SK-N-SH (cell line): ENCODE measurements around the gene PPME1. TPM values are rescaled to one million over a fixed set of nuclear protein-coding genes. Genes with fewer than 3 reads are reported as not detected.

Source experiments
- CTCF ChIA-PET: fragments of 300-600, 350-600 bp; formaldehyde crosslinking; extraction: SDS; loops from one replicate; lab custom pipeline; 2021; lab: Yijun Ruan, JAX
- POLR2A ChIA-PET: fragments of 350-600 bp; sonication (Branson Sonifier 250); formaldehyde crosslinking; extraction: SDS; loops from one replicate; lab custom pipeline; 2020; ENCODE audit warnings: antibody characterized with exemption, inconsistent platforms; lab: Yijun Ruan, JAX
- DNase-seq: peaks from one replicate; pipeline ENCODE4 v3.0.0; 2012
- H2AFZ ChIP-seq: fragments of 200-600 bp; sonication (generic); 2 replicates; pipeline ENCODE4 v1.8.1; 2016; ENCODE audit warnings: antibody characterized with exemption, mild to moderate bottlenecking, low read depth
- H3F3A ChIP-seq: fragments of 200-600 bp; sonication (generic); replicated peaks from 2 replicates; pipeline ENCODE3; 2016; ENCODE audit warnings: antibody characterized with exemption, mild to moderate bottlenecking; ENCODE audit not compliant: insufficient read depth
- H3K27ac ChIP-seq, 2 experiments: fragments of 200-500 bp in 1 of 2; fragments of 200-600 bp in 1 of 2; sonication (Bioruptor generic) in 1 of 2; sonication (generic), shearing (Covaris generic) in 1 of 2; 2 replicates each; pipeline versions ENCODE4 v1.5.1 to v1.6.1; 2014 to 2016; ENCODE audit warnings: low read depth in 2 of 2, inconsistent platforms in 1 of 2, low read length in 1 of 2, mild to moderate bottlenecking in 1 of 2, mixed read lengths in 1 of 2
- H3K27me3 ChIP-seq: fragments of 200-600 bp; sonication (generic), shearing (Covaris generic); 2 replicates; pipeline ENCODE4 v1.6.1; 2016; ENCODE audit warnings: mixed run types; ENCODE audit not compliant: insufficient read depth
- H3K36me3 ChIP-seq, 2 experiments: fragments of 200-500 bp in 1 of 2; fragments of 200-600 bp in 1 of 2; sonication (Bioruptor generic) in 1 of 2; sonication (generic) in 1 of 2; replicated peaks in 1 of 2; 2 replicates each; pipeline versions ENCODE3 to v1.5.1; 2014 to 2016; ENCODE audit warnings: low read length in 1 of 2, mild to moderate bottlenecking in 1 of 2; ENCODE audit not compliant: insufficient read depth in 2 of 2, control insufficient read depth in 1 of 2
- H3K4me1 ChIP-seq, 2 experiments: fragments of 200-500 bp in 1 of 2; fragments of 200-600 bp in 1 of 2; sonication (Bioruptor generic) in 1 of 2; sonication (generic), shearing (Covaris generic) in 1 of 2; 2 replicates each; pipeline versions ENCODE4 v1.5.1 to v1.6.1; 2014 to 2016; ENCODE audit warnings: low read depth in 1 of 2, low read length in 1 of 2, mixed run types in 1 of 2; ENCODE audit not compliant: insufficient read depth in 2 of 2, control insufficient read depth in 1 of 2
- H3K4me2 ChIP-seq: fragments of 200-600 bp; sonication (generic), shearing (Covaris generic); 2 replicates; pipeline ENCODE4 v1.6.1; 2017; ENCODE audit warnings: mixed run types
- H3K4me3 ChIP-seq, 2 experiments: fragments of 200-500 bp in 1 of 2; fragments of 200-600 bp in 1 of 2; sonication (Bioruptor generic) in 1 of 2; sonication (generic), shearing (Covaris generic) in 1 of 2; 2 replicates each; pipeline versions ENCODE4 v1.5.1 to v1.8.1; 2014 to 2016; ENCODE audit warnings: low read depth in 2 of 2, inconsistent platforms in 1 of 2, low read length in 1 of 2, mild to moderate bottlenecking in 1 of 2, mixed read lengths in 1 of 2, moderate library complexity in 1 of 2
- H3K79me2 ChIP-seq: fragments of 200-600 bp; sonication (generic); 2 replicates; pipeline ENCODE4 v1.8.1; 2017; ENCODE audit warnings: mild to moderate bottlenecking; ENCODE audit not compliant: insufficient read depth
- H3K9ac ChIP-seq: fragments of 200-600 bp; sonication (generic); 2 replicates; pipeline ENCODE4 v1.6.1; 2017; ENCODE audit warnings: mixed run types
- H3K9me2 ChIP-seq: fragments of 200-600 bp; sonication (generic); 2 replicates; pipeline ENCODE4 v1.6.1; 2017; ENCODE audit warnings: mixed run types
- H3K9me3 ChIP-seq: fragments of 200-600 bp; sonication (generic); 2 replicates; pipeline ENCODE4 v1.6.1; 2017; ENCODE audit warnings: mixed run types, mild to moderate bottlenecking, moderate library complexity
- H4K20me1 ChIP-seq: fragments of 200-600 bp; sonication (generic); 2 replicates; pipeline ENCODE4 v1.6.1; 2017; ENCODE audit warnings: mild to moderate bottlenecking, mixed run types; ENCODE audit not compliant: insufficient read depth
- CHD2 ChIP-seq: fragments of 150-350 bp; IDR thresholded peaks from 2 replicates; pipeline ENCODE4 v1.6.1; 2018; ENCODE audit warnings: low read length; ENCODE audit not compliant: partially characterized antibody
- EZH2phosphoT487 ChIP-seq: fragments of 200-600 bp; sonication (generic); IDR thresholded peaks from 2 replicates; pipeline ENCODE4 v1.6.1; 2017; ENCODE audit warnings: low read depth, mixed run types, mild to moderate bottlenecking, antibody characterized with exemption, moderate library complexity, borderline replicate concordance
- FOXJ3 ChIP-seq: sonication (generic); formaldehyde crosslinking; IDR thresholded peaks from 2 replicates; pipeline ENCODE4 v1.5.1; 2020; ENCODE audit warnings: mild to moderate bottlenecking, missing genetic modification reagents
- JUND ChIP-seq: IDR thresholded peaks from 2 replicates; pipeline ENCODE4 v1.4.0; 2012
- MXI1 ChIP-seq: IDR thresholded peaks from 2 replicates; pipeline ENCODE4 v1.6.1; 2012; ENCODE audit warnings: mild to moderate bottlenecking, low read depth, low read length, improper control_type of control experiment
- NRF1 ChIP-seq: IDR thresholded peaks from 2 replicates; pipeline ENCODE4 v1.6.1; 2012; ENCODE audit warnings: low read depth, mild to moderate bottlenecking, low read length
- PBX3 ChIP-seq: IDR thresholded peaks from 2 replicates; pipeline ENCODE4; 2012
- RAD21 ChIP-seq: IDR thresholded peaks from 2 replicates; pipeline ENCODE4 v1.6.1; 2012; ENCODE audit warnings: mild to moderate bottlenecking, low read length
- RXRA ChIP-seq: IDR thresholded peaks from 2 replicates; pipeline ENCODE4 v1.4.0; 2012; ENCODE audit warnings: low read depth, mild to moderate bottlenecking, borderline replicate concordance
- TAF1 ChIP-seq: IDR thresholded peaks from 2 replicates; pipeline ENCODE4 v1.6.1; 2012; ENCODE audit warnings: low read depth, mild to moderate bottlenecking, low read length, moderate library complexity, borderline replicate concordance
- TCF12 ChIP-seq: IDR thresholded peaks from 2 replicates; pipeline ENCODE4 v1.4.0; 2012
- TEAD4 ChIP-seq: IDR thresholded peaks from 2 replicates; pipeline ENCODE4 v1.4.0; 2012; ENCODE audit warnings: mild to moderate bottlenecking, borderline replicate concordance; ENCODE audit not compliant: insufficient read depth
- USF2 ChIP-seq: fragments of 150-350 bp; IDR thresholded peaks from 2 replicates; pipeline ENCODE4 v1.6.1; 2017; ENCODE audit warnings: antibody characterized with exemption, low read length, low read depth, borderline replicate concordance
- YY1 ChIP-seq: IDR thresholded peaks from 2 replicates; pipeline ENCODE4 v1.4.0; 2012; ENCODE audit warnings: low read depth, mild to moderate bottlenecking
- ZBTB33 ChIP-seq: IDR thresholded peaks from 2 replicates; pipeline ENCODE4 v1.4.0; 2012; ENCODE audit warnings: low read depth, borderline replicate concordance
- WGBS: methylation state at CpG from one replicate; pipeline ENCODE4 v1.1.6; 2017; ENCODE audit warnings: low lambda C conversion rate; 5-methylcytosine and 5-hydroxymethylcytosine counted together
- polyA plus RNA-seq, 3 experiments: library from polyadenylated mRNA; depleted of rRNA; stranded (reverse); fragments of >200 nt; gene quantifications; 2 replicates each; pipeline ENCODE4 v1.2.3, GENCODE V29; 2012

Gene PPME1
- polyA plus RNA-seq, 1 of the 3 experiments (the other 2 are of a cell fraction): 107 TPM

- Histone ChIP-seq H3K4me3 (no peak overlapping the region), H4K20me1 (no peaks in the 10 kb centered on the region), H3K4me1 (peaks cover 2 to 32% of the 10 kb centered on the region in 2 experiments), H3K4me2 (no peak overlapping the region), H3K36me3 (no peaks in the 10 kb centered on the region), H3F3A (peaks cover 39% of the 10 kb centered on the region), H3K27ac (no peak overlapping the region), H3K9me2 (no peaks in the 10 kb centered on the region), H2AFZ (no peak overlapping the region), H3K79me2 (no peaks in the 10 kb centered on the region), H3K9me3 (no peaks in the 10 kb centered on the region), H3K27me3 (no peaks in the 10 kb centered on the region), H3K9ac (no peak overlapping the region)
- TF ChIP-seq FOXJ3 (CRISPR knock-in tag) (no peak), NRF1 (no peak), EZH2phosphoT487 (no peak), TCF12 (no peak), CHD2 (no peak), ZBTB33 (no peak), YY1 (no peak), TEAD4 (no peak), MXI1 (no peak), RAD21 (no peak), JUND (no peak), TAF1 (no peak)
- DNase-seq: no peak
- ChIA-PET POLR2A (no interaction called here), CTCF (no interaction called here)
Observed at GRCh38 chr11:74280494-74280893, 109.4 kb downstream of the PPME1 start.

DNA sequence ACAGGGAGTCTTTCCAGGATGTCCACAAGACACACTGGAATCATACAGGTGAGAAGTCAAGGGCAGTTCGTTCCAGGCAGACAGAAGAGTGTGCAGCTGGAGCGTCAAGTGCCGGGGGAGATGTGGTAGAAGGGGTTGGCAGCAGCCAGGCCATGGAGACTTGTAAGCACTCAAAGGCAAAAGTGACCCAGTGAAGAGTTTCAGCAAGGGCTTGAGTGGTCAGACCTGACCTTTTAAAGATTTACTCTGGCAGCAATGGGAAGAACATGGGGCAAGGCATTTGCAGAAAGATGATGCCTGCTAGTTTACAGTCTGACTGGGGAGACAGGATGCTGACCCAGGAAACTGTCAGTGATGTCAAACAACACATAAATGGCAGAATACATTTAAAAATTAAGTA is 111.3 kb downstream of the PPME1 start:
- POLR2A ChIA-PET: no interaction called here
- no peak for TF ChIP-seq USF2
- TF ChIP-seq PBX3: no peak
- no peak for TF ChIP-seq RXRA
- TF ChIP-seq, all 33 proteins: peak for 0
- Histone ChIP-seq H3K9me3 (no peaks in the 10 kb centered on the region), H3K9me2 (no peaks in the 10 kb centered on the region), H3K4me3 (no peak overlapping the region), H2AFZ (no peak overlapping the region), H3K27ac (0 out of 4 replicates have a peak overlapping the region, but pooled peaks of 1 of the 2 experiments have one; percentile 17), H3K79me2 (no peaks in the 10 kb centered on the region), H3K36me3 (no peaks in the 10 kb centered on the region), H4K20me1 (no peaks in the 10 kb centered on the region), H3F3A (peaks cover 24% of the 10 kb centered on the region), H3K4me1 (peaks cover 2 to 18% of the 10 kb centered on the region in 2 experiments), H3K9ac (no peak overlapping the region), H3K27me3 (no peaks in the 10 kb centered on the region), H3K4me2 (no peak overlapping the region)
- DNase-seq: no peak
- CTCF ChIA-PET: interaction anchor here (1.1 kb wide), 1 partner anchor 28 kb away, joined by 3 read pairs; no protein-coding TSS in a partner anchor
- 87% methylated on average over 3 of the region's 3 CpGs for WGBS
